OCI-LY3 (cell line): ENCODE results near the gene NR3C2.

ENCODE experiments used
- H2AFZ ChIP-seq: fragments of 200-600, 300-600 bp; shearing (Covaris generic); 2 replicates; pipeline ENCODE4 v1.6.0; 2014; ENCODE audit warnings: antibody characterized with exemption, low read depth, low read length
- H3K27ac ChIP-seq: fragments of 200-600, 300-600 bp; sonication (generic); 2 replicates; pipeline ENCODE4 v1.5.1; 2014; ENCODE audit warnings: mild to moderate bottlenecking, low read length, moderate library complexity, mixed read lengths
- H3K27me3 ChIP-seq: fragments of 200-600, 300-600 bp; sonication (generic); 2 replicates; pipeline ENCODE4 v1.6.1; 2014; ENCODE audit warnings: low read depth, low read length, mixed read lengths
- H3K36me3 ChIP-seq: fragments of 200-600, 300-600 bp; sonication (generic); replicated peaks from 2 replicates; pipeline ENCODE3; 2014; ENCODE audit warnings: low read depth, low read length, mixed read lengths
- H3K4me1 ChIP-seq: fragments of 300-600, 200-600 bp; sonication (generic); 2 replicates; pipeline ENCODE4 v1.6.1; 2014; ENCODE audit warnings: low read length, mixed read lengths
- H3K4me2 ChIP-seq: fragments of 200-600, 300-600 bp; sonication (generic); 2 replicates; pipeline ENCODE4 v1.6.1; 2014; ENCODE audit warnings: low read length, mixed read lengths
- H3K4me3 ChIP-seq: fragments of 300-600, 200-600 bp; sonication (generic); 2 replicates; pipeline ENCODE4 v1.5.1; 2014; ENCODE audit warnings: antibody characterized with exemption, mild to moderate bottlenecking, low read length, moderate library complexity
- H3K79me2 ChIP-seq: fragments of 300-600, 200-600 bp; shearing (Covaris generic); 2 replicates; pipeline ENCODE4 v1.6.1; 2014; ENCODE audit warnings: mild to moderate bottlenecking, low read length, mixed read lengths
- H3K9ac ChIP-seq: fragments of 300-600, 200-600 bp; shearing (Covaris generic); 2 replicates; pipeline ENCODE4 v1.6.0; 2014; ENCODE audit warnings: mild to moderate bottlenecking, low read length, moderate library complexity
- H3K9me3 ChIP-seq: fragments of 200-600, 300-600 bp; shearing (Covaris generic); 2 replicates; pipeline ENCODE4 v1.6.1; 2014; ENCODE audit warnings: low read length, mixed read lengths; ENCODE audit not compliant: insufficient read depth
- H4K20me1 ChIP-seq: fragments of 200-600, 300-600 bp; sonication (generic); 2 replicates; pipeline ENCODE4 v1.6.1; 2016; ENCODE audit warnings: low read length, mixed read lengths; ENCODE audit not compliant: insufficient read depth
- CTCF ChIP-seq: fragments of 200-600, 300-600 bp; sonication (generic); IDR thresholded peaks from 2 replicates; pipeline ENCODE4 v1.5.1; 2014; ENCODE audit warnings: antibody characterized with exemption, low read length, low read depth
- EZH2phosphoT487 ChIP-seq: fragments of 200-600 bp; shearing (Covaris generic); IDR thresholded peaks from 2 replicates; pipeline ENCODE4 v1.6.1; 2018; ENCODE audit warnings: antibody characterized with exemption, mixed run types, low read depth

NR3C2 gene

GRCh38 chr4:148030193-148030873 is 411.9 kb downstream of the NR3C2 start:
- Histone ChIP-seq H3K4me1 (no peaks in the 10 kb centered on the region), H3K9me3 (no peaks in the 10 kb centered on the region), H3K79me2 (no peaks in the 10 kb centered on the region), H3K27ac (no peak overlapping the region), H3K9ac (no peak overlapping the region), H2AFZ (no peak overlapping the region), H3K4me2 (no peak overlapping the region), H3K4me3 (no peak overlapping the region), H4K20me1 (no peaks in the 10 kb centered on the region), H3K36me3 (no peaks in the 10 kb centered on the region), H3K27me3 (no peaks in the 10 kb centered on the region)
- TF ChIP-seq EZH2phosphoT487 (no peak), CTCF (no peak)

GRCh38 chr4:148029781-148030180 is 412.4 kb downstream of the NR3C2 start:
- Histone ChIP-seq H3K27me3 (no peaks in the 10 kb centered on the region), H3K4me3 (no peak overlapping the region), H3K4me2 (no peak overlapping the region), H2AFZ (no peak overlapping the region), H3K79me2 (no peaks in the 10 kb centered on the region), H3K4me1 (no peaks in the 10 kb centered on the region), H4K20me1 (no peaks in the 10 kb centered on the region), H3K27ac (no peak overlapping the region), H3K9ac (no peak overlapping the region), H3K36me3 (no peaks in the 10 kb centered on the region), H3K9me3 (no peaks in the 10 kb centered on the region)
- no peak for TF ChIP-seq CTCF
- TF ChIP-seq EZH2phosphoT487, result no peak
